Mucosa of stomach (tissue), 1 donor: Measurements from ENCODE around the gene LTA4H.

Experiments used
- H3K27me3 ChIP-seq: one replicate; pipeline ENCODE4 v1.7.0; 2013; ENCODE audit warnings: mild to moderate bottlenecking, low read length; ENCODE audit not compliant: control insufficient read depth, insufficient read depth
- H3K36me3 ChIP-seq: one replicate; pipeline ENCODE4 v1.7.0; 2013; ENCODE audit warnings: low read length; ENCODE audit not compliant: control insufficient read depth, insufficient read depth
- H3K4me1 ChIP-seq: one replicate; pipeline ENCODE4 v1.7.0; 2013; ENCODE audit warnings: mild to moderate bottlenecking, low read length; ENCODE audit not compliant: control insufficient read depth, insufficient read depth
- H3K4me3 ChIP-seq: one replicate; pipeline ENCODE4 v1.7.0; 2013; ENCODE audit warnings: low read length
- H3K9ac ChIP-seq: one replicate; pipeline ENCODE4 v1.7.0; 2013; ENCODE audit warnings: mild to moderate bottlenecking, low read length, moderate library complexity
- H3K9me3 ChIP-seq: one replicate; pipeline ENCODE4 v1.7.0; 2013; ENCODE audit warnings: mild to moderate bottlenecking, low read length, moderate library complexity; ENCODE audit not compliant: control insufficient read depth
- donor health status: Pancreatic carcinoma.

Gene LTA4H

DNA sequence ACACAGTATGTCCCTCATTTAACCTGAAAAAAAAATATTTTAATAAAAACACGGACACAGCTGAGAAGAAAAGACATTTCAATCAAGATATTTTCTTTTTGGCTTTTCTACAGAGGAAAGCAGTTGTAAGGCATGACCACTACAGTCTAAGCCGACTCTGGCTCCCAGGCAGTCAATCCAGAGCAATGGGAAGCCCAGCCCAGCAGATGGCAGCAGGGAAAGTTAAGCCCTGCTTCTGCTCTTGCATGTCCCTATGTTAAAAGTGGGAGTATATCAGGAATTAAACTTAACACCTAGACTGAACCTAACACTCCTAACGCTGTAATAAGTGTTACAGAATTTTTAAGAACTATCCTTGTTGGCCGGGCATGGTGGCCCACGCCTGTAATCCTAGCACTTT lies 19.7 kb downstream of the LTA4H start:
- Histone ChIP-seq H3K4me1 (no peaks in the 10 kb centered on the region), H3K36me3 (no peaks in the 10 kb centered on the region), H3K4me3 (no peak overlapping the region), H3K27me3 (no peaks in the 10 kb centered on the region), H3K9me3 (no peaks in the 10 kb centered on the region), H3K9ac (no peak overlapping the region)

DNA sequence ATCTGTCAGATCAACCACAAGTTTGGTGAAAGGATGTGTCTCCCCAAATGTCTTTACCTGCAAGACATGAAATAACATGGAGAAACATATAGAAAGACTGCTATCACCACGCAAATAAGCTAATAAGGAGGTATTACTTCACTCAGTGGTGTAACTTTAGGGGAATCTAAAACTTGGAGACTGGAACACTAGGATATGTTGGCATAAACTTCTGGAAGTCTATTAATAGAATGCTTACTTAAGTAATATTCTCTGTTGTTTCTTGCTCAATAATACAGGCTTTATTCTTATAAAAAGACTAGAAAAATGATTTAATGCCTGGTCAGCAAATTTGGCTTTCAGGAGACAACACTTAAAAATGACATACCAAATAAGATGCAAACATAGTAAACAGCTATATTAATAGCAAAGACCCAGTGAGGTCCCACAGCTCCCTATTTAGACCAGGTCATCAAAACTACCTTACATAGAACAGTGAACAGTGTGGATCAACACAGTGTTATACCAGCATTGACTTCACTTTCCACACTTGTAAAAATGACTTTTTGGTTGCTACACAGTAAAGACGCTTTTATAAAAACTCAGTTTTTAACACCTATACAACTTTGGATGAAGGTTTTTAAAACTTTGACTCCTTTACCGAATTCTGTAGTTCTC lies 20.3 kb downstream of the LTA4H start:
- Histone ChIP-seq H3K4me3 (no peak overlapping the region), H3K9ac (no peak overlapping the region), H3K36me3 (no peaks in the 10 kb centered on the region), H3K9me3 (no peaks in the 10 kb centered on the region), H3K27me3 (no peaks in the 10 kb centered on the region), H3K4me1 (no peaks in the 10 kb centered on the region)

DNA sequence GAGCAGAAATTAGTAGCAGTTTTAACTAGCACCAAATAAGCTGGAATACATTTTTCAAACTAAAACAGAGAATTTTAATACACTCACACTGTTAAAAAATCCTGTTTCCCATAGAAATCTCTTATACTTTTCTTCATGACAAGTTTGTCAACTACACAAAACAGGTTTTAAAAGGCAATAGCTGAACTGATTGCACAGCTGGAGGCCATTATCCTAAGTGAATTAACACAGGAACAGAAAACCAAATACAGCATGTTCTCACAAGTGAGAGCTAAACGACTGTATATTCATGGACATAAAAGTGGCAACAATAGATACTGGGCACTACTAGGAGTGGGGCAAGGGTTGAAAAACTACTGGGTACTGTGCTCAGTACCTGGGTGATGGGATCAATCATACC lies 27.7 kb downstream of the LTA4H start:
- H3K9ac ChIP-seq: no peak overlapping the region
- no peaks in the 10 kb centered on the region for H3K36me3 ChIP-seq
- H3K4me3 ChIP-seq: no peak overlapping the region
- no peaks in the 10 kb centered on the region for H3K27me3 ChIP-seq
- no peaks in the 10 kb centered on the region for H3K9me3 ChIP-seq
- H3K4me1 ChIP-seq: no peaks in the 10 kb centered on the region

DNA sequence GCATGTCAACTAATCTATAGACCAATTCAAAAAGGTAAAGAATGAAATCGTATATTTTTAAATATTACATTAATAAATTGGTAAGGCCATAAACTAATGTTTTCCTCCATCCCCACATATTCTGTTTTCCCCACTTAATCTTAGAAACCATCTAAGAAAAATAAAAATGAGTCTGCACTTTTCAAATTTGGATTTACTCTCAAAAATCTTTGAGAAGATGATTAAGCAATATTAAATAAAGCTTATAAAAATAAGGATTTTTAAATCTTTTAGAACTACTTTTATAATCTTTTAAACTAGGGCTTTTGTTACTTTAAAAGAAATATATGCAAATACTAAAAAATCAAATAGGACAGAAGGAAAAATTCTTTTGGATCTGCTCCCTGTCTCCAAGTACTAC lies 28.7 kb downstream of the LTA4H start:
- no peaks in the 10 kb centered on the region for H3K4me1 ChIP-seq
- no peaks in the 10 kb centered on the region for H3K9me3 ChIP-seq
- H3K9ac ChIP-seq: no peak overlapping the region
- H3K4me3 ChIP-seq: no peak overlapping the region
- no peaks in the 10 kb centered on the region for H3K27me3 ChIP-seq
- H3K36me3 ChIP-seq: no peaks in the 10 kb centered on the region

GRCh38 chr12:96000858-96001257 lies 34.5 kb downstream of the LTA4H start:
- no peaks in the 10 kb centered on the region for H3K27me3 ChIP-seq
- no peak overlapping the region for H3K9ac ChIP-seq
- H3K4me3 ChIP-seq: no peak overlapping the region
- H3K36me3 ChIP-seq: no peaks in the 10 kb centered on the region
- H3K4me1 ChIP-seq: peaks cover 3% of the 10 kb centered on the region
- H3K9me3 ChIP-seq: no peaks in the 10 kb centered on the region

GRCh38 chr12:95999484-95999883 lies 35.9 kb downstream of the LTA4H start:
- H3K27me3 ChIP-seq: no peaks in the 10 kb centered on the region
- peaks cover 11% of the 10 kb centered on the region for H3K4me1 ChIP-seq
- no peak overlapping the region for H3K4me3 ChIP-seq
- H3K36me3 ChIP-seq: no peaks in the 10 kb centered on the region
- H3K9ac ChIP-seq: no peak overlapping the region
- H3K9me3 ChIP-seq: no peaks in the 10 kb centered on the region

DNA sequence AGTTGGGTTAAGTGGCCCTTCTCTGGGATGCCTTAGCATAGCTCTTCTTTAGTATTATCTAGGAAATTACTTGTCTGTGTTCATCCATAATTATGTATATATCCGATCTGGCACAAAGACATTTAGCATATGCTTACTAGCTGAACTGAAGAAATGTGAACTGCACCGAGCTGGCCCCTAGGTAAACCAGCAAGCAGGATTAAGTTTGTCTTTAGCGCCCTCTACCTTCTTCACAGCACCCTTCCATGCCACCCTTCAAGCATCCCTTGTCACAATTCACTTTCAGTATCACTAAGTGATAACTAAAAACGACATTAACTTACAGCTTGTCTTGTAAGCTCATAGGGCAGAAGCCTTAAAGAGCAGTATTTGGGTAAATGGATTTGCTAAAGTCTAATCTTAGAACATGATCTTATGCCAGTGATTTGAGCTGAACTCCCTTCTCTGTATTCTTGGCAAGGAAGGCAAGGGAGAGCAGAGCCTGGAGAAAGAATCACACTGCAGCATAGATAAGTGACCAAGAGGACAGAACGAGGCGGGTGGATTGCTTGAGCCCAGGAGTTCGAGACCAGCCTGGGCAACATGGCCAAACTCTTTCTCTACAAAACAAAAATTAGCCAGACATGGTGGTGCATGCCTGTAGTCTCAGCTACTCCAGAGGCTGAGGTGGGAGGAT lies 36.6 kb downstream of the LTA4H start:
- no peaks in the 10 kb centered on the region for H3K27me3 ChIP-seq
- no peaks in the 10 kb centered on the region for H3K9me3 ChIP-seq
- no peak overlapping the region for H3K4me3 ChIP-seq
- peaks cover 11% of the 10 kb centered on the region for H3K4me1 ChIP-seq
- no peak overlapping the region for H3K9ac ChIP-seq
- no peaks in the 10 kb centered on the region for H3K36me3 ChIP-seq

GRCh38 chr12:95997911-95998510 lies 37.4 kb downstream of the LTA4H start:
- H3K4me3 ChIP-seq: no peak overlapping the region
- H3K9me3 ChIP-seq: no peaks in the 10 kb centered on the region
- H3K4me1 ChIP-seq: peaks cover 11% of the 10 kb centered on the region
- H3K36me3 ChIP-seq: no peaks in the 10 kb centered on the region
- H3K27me3 ChIP-seq: no peaks in the 10 kb centered on the region
- H3K9ac ChIP-seq: no peak overlapping the region

- Histone ChIP-seq H3K4me3 (no peak overlapping the region), H3K27me3 (no peaks in the 10 kb centered on the region), H3K9ac (no peak overlapping the region), H3K9me3 (no peaks in the 10 kb centered on the region), H3K4me1 (peaks cover 11% of the 10 kb centered on the region), H3K36me3 (no peaks in the 10 kb centered on the region)
Observed at GRCh38 chr12:95997276-95997675, 38.1 kb downstream of the LTA4H start.

- no peak within 1 kb of the TSS for H3K9ac ChIP-seq
Observed at GRCh38 chr12:95996034-95996658, 39.2 kb downstream of the LTA4H start, which contains the start of gene HAL. TSS of gene HAL (minus strand) at chr12:95996344. CDS start at chr12:95995910, 434 bp downstream.

DNA sequence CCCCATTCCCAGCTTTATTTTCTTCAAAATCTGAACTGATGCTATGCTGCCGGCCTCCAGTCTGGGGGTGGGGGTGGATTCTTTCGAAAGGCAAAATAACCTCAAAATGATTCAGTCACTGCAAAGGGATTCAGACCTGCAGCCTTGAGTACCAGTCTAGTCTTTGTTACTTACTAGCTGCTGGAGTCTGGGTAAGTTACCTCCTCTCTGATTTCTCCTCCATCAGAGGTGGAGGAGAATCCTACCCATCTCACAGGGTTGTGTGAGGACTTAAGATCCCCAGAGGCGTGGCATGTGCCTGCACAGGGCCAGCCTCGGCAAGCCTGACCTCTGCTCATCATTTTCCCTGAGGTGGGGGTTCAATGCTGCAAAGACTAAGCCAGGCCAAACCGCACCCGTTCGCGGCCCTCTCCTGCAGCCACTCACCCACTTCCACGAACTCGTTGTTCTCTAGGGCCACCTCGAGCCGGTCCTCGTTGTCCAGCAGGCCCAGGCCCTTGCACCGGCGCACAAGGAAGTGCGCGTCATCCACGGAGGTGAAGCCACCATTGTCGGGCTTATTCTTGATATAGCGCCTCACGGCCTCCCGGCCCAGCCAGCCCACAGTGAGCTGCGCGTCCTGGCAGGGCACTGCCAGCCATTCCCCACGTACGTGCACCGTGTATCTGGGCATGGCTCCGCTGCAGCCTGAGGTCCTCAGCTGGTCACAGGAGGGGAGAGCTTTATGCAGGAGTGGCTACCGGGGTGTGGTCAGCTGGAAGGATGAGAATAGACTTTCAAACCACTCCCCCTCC lies 40.0 kb downstream of the LTA4H start:
- Histone ChIP-seq H3K4me3 (no peak overlapping the region), H3K9me3 (no peaks in the 10 kb centered on the region), H3K27me3 (no peaks in the 10 kb centered on the region), H3K9ac (no peak overlapping the region), H3K4me1 (peaks cover 11% of the 10 kb centered on the region), H3K36me3 (no peaks in the 10 kb centered on the region)

More at GRCh38 chr12:95996034-95996658, 39.2 kb downstream of the LTA4H start, which contains the start of gene HAL:
- Histone ChIP-seq H3K9me3 (no peaks in the 10 kb centered on the region), H3K36me3 (no peaks in the 10 kb centered on the region), H3K4me1 (peaks cover 11% of the 10 kb centered on the region), H3K27me3 (no peaks in the 10 kb centered on the region), H3K4me3 (no peak within 1 kb of the TSS)
